GM21786 (cell line): ENCODE measurements around the gene KLHL29.

Experiments
- ATAC-seq: cut with Tn5 transposase; IDR thresholded peaks from one replicate; pipeline ENCODE4 v1.9.1; 2021; ENCODE audit not compliant: unreplicated experiment

The KLHL29 gene

DNA sequence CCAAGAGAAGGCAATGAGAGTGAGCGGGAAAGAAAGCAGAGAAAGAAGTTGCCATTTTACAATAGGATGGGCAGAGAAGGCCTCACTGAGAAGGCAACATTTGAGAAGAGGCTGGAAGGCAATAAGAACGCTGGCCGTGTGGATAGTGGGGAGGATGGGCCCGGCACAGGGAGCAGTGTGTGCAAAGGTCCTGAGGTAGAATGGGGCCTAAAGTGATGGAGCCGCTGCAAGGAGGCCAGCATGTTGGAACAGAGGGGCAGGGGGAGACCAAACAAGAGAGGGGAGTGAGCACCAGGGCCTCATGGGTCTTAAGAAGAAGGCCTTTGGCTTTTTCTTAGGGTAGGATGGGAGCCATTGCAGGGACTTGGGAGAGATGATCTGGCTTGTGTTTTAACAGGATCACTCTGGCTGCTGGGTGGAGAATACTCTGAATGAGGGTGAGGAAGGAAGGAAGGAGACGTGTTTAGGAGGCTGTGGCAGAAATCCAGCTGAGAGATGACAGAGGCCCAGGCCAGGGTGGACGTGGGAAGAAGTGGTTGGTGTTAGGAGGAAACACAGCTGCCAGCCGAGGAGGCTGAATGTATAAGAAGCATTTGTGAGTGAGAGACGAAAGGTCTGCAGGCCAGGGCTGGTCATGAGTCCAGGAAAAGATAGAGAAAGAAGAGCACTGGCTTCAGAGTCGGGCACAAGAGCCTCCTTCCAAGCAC lies 159.8 kb downstream of the KLHL29 start:
- no peak for ATAC-seq

DNA sequence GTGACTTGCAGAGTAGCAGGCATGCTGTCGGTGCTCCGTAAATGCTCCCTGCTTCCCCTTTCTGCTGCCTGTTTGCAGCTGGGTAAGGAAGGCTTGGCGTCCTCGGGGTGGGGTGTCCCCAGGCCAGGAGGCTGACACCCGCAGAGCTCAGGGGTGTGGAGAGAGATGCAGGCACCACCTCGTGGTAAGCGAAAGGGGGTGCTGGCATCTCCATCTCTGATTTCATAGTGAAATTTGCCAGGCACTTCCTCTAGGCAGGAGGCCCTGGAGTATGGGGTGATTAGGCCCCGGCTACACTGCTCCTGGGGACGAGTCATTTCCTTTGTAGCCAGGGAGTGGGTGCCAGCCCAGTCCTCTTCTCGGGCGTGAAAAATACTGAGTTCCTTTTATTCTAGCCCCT lies 160.4 kb downstream of the KLHL29 start:
- no peak for ATAC-seq

DNA sequence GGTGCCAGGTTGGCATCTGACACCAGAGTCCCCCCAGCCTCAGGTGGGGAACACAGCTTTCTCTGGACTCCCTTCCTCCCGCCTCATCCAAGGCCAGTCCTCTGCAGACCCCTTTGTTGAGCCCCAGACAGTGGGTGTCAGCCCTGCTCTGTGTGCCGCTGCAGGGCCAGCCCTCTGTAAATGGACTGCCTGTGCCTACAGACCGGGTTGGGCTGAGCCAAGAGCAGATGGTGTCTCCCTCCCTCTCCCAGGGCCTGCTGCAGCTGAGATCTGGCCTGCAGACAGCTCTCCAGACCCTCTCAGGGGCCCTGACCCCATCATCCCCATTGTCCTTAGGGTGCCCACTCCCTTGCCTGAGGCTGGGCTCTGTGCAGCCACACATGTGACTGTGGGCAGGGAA lies 160.8 kb downstream of the KLHL29 start:
- ATAC-seq: no peak

DNA sequence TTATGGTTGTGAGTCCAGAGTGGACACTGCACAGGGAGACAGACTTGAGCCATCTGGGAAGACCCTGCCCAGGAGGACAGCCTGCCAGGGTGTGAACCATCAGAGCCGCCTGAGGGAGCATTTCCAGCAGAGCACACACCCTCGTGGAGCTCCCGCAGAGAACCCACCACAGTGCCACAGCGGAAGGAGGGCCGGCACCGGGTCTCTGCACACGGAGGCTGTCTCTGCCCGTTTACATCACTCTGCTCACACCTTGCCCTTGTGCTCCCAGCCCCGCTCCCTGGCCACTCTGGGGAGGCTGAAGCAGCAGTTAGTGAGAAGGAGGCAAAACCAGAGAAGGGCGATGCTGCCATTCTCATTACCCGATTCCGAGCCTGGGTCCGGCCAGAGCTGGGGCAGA lies 161.9 kb downstream of the KLHL29 start:
- ATAC-seq: no peak

DNA sequence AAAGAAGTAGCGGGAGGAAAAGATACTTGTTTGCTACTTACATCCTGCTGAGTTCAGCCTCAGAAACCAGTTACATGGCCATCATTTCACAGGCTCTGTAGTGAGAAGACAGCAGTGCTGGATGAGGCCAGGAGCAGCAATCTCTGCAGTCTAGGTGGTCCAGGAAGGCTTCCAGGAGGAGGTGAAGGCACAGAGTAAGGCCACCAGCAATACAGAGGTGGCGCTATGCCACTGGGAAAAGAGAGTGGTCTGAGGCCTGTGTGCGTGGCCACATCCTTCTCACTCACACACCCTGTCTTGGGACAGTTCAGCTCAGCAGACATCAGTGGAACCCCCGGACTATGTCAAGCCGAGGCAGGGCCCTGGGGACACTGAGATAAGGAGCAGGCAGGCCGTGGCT lies 162.7 kb downstream of the KLHL29 start:
- no peak for ATAC-seq

DNA sequence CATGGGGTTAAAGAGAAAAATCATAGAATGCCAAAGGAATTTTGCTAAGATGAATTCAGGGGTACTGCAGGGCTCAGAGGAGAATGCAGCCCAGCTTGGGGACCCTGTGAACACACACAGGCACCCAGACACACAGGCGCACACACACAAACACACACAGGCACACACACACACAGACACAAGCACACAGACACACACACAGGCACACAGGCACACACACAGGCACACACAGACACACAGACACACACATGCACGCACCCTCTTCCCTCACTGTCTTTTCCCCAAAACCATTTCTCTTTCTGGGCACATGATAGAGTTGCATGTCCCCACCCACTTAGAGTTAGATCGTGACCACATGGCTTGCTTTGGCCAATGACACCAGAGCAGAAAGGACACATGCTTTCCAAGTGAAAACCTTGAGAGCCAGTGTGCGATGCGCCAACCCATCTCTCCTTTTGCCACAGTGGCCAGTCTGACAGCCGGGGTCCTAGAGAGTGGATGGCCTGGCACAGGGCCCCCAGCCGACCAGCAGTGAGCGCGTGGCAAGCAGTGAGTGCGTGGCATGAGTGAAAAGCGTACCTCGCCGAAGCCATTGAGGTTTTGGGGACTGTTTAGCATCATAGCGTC lies 163.3 kb downstream of the KLHL29 start:
- no peak for ATAC-seq

DNA sequence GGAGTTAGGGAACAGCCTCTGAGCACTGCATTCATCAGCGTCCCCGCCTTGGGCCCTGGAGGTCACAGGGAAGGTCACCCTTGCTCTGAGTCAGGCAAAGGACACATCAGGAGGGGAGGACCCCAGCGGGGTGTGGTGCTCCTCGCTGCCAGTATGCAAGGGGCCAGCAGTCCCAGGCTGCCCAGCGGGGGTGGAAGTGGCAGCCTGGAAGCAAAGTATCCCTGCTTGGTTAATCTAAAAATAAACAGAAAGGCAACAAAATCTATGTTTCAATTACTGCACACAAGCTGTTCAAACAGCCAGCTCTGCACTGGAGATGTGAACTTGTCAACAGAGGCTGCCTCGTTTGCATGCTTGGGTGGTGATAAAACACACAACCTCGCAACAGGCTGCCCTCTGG lies 164.1 kb downstream of the KLHL29 start:
- ATAC-seq: no peak

DNA sequence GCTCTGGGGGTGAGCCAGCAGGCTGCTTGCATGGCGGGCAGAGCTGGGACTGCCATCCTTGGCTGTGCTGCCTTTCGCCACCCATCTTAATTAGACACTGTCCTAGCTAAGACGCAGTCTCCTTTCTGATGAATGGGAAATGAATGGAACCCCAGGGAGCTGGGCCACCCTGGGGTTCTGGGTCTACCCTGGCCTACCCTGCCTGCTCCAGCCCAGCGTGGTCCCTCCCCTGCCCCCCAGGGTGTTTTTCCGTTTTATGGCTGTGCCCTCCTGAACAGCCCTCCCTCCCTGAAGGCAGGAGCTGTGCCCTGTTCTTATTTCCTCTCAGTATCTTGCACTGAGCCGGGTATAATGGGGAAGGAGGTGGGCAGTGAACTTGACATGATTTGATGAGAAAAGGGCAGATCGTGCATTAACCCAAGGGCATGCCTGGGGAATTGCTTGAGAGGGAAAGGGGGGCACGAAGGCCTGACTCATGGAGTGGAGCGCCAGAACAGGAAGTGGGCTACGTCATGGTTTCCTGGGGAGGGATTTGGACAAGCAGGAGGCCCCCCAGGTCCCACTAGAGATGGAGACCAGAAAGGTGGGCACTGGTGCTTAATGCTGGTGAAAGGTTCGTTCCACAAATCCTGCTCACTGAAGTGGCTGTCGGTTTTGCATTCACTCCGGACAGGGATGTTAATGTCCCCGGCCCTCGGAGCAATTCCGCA lies 165.0 kb downstream of the KLHL29 start:
- no peak for ATAC-seq

DNA sequence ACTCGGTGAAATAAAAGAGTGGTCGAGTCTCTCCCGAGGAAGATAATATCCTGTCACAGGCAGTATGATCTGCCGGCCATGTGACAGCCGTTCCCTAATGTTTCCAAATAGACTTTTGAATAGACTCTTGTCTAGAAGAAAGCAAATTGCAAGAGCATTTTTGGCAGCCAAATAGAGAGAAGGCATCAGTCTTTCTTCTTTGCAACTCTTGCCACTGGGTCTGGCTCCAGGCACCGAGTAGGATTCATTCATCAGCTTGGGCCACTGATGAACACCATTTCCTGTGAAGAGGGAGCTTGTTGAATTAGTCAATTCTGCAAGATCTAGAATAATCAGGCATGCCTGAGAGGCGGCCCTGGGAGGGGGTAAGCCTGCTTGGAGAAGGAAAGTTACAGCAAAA lies 165.6 kb downstream of the KLHL29 start:
- ATAC-seq: no peak

DNA sequence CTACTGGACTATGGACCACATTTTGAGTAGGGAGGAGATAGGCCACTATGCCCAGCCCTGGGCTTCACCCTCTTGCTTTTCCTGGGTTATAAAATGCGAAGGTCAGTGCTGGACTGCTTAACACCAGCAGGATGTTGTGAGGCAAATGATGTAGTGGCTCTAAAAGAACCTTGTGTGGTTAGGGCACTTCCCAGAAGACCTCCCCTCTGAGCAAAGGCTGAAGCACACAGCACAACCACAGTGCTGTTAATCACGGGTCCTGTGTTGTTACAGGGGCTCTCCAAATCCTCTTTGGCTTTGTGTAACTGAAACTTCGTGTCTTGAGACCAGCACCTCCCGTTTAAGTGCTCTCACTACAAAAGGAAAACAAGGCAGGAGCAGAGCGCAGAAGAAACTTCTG lies 166.9 kb downstream of the KLHL29 start:
- ATAC-seq: no peak

DNA sequence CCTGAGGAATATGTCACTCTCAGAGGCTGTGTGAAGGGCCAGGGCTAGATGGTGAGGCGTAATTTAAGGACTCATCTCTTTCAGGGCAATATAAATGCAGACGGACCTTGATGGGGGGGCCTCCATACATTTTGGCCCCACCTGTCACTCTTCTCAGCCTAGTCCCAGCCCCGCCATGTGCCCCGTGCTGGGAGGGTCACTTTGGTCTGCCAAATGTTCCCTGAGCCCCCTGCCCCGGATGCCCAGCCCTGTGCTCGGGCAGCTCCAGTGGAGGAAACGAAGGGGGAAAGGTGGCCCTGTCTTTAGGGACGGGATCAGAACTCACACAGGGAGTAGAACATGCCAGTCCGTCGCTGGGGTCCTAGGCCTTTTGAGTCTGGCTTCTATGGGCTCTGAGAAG lies 168.6 kb downstream of the KLHL29 start:
- no peak for ATAC-seq

DNA sequence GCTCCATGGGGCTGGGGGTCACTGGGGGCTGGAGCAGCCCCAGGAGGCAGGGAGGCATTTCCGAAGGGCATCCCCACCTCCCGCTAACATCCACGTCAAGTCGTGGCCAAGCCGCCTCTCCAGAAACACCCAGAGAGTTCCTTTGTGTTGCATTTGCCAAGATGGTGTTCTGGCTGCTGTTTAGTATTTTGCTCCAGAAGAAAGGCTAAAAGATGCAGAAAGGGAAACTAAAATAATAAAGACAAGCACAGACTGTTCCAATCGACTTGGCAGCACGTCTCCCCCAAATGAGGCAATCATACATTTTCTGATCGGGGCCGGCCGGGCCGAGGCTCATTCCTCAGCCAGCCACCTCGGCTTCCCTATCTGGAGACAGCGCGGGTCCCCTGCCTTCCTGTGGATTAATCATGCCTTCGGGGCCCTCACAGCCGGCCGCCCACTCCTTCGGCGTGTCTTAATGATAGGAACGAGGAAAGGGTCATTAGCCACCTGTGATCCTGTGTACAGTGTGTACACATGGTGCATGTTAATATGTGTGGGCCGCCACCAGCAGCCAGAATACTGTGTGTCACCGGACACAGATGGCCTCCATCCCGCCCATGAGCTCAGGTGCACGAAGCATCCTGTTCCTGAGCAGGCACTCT lies 169.2 kb downstream of the KLHL29 start:
- ATAC-seq: no peak

DNA sequence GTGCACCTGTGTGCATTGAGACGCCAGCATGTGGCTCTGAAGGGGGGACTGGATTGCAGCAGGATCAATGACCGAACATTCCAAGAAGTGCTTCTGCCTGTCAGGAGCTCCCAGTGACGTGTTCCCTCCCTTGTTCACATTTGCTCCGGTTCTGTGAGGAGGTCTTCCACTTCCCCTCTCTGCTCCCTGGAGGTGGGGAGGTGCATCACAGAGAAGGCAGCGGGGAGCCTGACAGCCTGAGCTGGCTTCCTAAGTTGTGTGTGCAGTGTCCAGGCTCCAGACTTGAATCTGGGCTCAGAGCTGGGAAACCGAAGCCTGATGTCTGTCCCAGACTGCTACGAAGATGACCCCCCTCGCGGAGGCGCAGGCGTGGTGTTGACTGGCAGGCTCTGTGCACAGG lies 171.0 kb downstream of the KLHL29 start:
- ATAC-seq: no peak

DNA sequence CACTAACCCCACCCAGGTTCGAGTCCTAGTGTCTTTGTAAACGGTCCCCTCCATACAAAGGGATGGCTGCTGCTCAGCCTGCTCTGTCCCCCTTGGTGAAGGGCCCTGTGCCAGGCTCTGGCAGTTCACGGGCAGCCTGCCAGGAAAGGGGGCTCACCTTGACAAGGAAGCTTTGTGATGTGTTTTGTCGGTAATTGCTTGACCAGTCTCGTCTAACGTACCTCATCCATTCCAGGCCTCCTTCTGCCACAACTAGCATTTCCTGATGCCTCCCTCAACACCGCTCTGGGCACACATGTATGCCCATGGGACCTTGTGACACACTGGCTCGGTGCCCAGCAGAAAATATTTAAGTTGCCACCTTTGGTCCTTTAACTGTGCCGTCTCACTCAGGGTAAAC lies 171.9 kb downstream of the KLHL29 start:
- no peak for ATAC-seq

DNA sequence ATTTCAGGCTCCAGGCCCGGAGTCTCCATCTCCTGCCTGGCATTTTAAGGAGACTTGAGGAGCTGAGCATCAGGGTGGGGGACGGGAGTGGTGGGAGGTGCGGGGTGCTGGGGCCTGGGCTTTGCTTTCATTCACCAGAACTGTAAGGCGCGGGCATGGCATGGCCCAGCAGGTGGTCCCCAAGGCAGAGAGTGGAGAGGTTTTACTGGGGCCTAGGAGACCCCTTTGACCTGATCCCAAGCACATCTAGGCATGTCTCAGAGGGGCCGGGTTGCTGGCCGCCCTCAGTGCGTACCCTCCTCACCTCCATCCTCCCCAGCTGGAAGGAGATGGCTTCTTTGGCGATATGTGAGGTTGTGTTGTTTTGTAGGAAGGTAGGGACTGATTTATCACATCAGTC lies 172.5 kb downstream of the KLHL29 start:
- no peak for ATAC-seq

DNA sequence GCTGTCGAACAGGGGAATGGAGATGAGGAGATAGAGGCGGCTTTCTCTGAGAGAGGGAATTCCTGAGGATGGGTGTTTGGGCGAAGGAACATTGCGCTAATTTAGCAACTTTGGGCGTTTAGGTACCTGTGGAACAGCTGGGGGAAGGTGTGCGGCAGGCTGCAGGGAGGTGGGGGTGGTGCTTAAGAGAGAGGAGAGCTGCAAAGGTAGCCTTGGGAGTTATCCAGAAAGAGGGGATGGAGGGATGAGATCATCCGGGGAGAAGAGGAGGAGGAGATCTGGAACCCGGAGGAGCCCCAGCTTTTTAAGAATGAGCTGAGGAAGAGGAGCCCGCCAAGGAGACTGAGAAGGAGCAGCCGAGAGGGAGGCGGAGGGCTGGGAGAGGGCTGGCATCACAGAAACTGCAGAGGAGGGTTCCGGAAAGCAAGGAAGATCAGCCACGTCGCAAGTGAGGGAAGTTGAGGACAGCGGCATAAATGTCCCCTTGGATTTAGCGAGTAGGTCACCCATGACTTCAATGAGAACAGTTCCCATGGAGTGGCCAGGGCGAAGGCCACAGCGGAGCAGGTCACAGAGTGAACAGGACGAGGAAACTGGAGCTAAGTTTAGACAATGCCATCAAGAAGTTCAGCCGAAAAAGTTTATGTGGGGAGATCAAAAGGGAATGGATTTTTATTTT lies 174.7 kb downstream of the KLHL29 start:
- ATAC-seq: no peak

DNA sequence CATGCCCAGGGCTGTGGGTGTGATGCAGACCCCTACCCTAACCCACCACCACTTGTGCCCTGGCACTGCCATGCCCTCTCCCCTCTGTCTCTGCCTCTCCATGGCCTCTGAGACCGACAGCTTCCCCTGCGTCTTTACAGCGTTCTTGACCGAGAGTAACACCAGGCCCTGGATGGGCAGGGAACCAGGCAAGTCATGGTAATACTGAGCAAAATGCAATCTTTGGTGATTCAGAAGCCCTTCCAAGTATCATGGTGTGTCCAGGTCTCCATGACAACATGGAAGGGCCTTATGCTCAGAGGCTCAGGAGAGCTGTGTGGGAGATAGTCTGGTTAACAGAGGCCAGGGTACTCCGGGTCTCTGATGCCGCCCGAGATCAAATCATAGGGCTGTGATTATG lies 176.1 kb downstream of the KLHL29 start:
- ATAC-seq: no peak

DNA sequence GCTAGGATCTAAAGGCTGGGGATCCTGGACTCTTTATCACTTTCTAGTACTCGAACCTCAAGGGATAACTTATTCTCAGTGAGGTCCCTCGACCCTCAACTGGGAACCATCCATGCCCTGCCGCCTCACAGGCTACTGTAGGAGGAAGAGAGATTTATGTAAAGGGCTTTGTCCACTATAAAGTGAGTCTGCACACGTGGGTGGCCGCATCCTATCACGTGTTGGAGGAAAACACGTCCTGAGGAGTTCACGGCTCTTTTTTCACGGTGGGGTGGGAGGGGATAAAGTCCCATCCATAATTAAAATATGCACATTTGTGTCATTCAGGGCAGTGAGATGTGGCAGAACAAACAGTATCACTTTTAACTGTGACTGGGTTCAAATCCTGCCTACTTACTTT lies 176.6 kb downstream of the KLHL29 start:
- ATAC-seq: no peak

DNA sequence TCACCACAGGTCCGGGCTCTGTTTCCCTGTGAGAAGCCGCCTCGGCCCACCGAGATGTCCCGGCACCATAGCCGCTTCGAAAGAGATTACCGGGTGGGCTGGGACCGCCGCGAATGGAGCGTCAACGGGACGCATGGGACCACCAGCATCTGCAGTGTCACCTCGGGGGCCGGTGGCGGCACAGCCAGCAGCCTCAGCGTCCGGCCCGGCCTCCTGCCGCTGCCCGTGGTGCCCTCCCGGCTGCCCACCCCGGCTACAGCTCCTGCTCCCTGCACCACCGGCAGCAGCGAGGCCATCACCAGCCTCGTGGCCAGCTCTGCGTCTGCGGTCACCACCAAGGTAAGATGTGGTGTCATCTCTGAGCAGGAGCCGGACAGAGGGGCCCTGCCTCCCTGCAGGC lies 177.2 kb downstream of the KLHL29 start:
- no peak for ATAC-seq

DNA sequence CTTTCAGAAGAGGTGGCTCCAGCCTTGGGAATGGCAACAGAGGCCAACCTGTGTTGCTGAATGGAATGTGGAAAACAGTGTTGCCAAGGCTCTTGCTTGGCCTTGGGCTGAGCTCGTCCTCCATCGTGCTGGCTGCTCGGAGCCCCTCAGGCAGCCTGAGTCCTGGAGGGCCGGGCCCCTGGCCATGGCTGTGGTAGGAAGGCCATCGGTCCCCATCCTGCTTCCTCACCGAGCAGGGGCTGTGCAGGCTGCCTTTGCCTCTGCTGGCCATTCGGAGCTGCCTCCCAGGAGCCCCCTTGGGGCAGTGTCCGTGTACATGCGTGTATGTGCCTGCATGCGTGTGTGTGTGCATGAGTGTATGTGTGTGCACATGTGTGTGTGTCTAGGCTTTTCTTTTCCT lies 178.2 kb downstream of the KLHL29 start:
- no peak for ATAC-seq
